Brain microvascular endothelial cell (primary cell): ENCODE measurements around the gene LRRC1.

Source experiments
- DNase-seq: peaks from one replicate; pipeline ENCODE4 v3.0.0-alpha.2; 2020
- H3K27ac ChIP-seq: fragments of 250-450 bp; sonication (Bioruptor Pico); 2 replicates; pipeline ENCODE4 v1.5.1; 2020; ENCODE audit warnings: mild to moderate bottlenecking, moderate library complexity
- H3K27me3 ChIP-seq: fragments of 250-450 bp; sonication (Bioruptor Pico); replicated peaks from 2 replicates; pipeline ENCODE4 v1.5.1; 2020; ENCODE audit warnings: mild to moderate bottlenecking
- H3K36me3 ChIP-seq: fragments of 250-450 bp; sonication (Bioruptor Pico); replicated peaks from 2 replicates; pipeline ENCODE4 v1.5.1; 2020; ENCODE audit warnings: mild to moderate bottlenecking
- H3K4me3 ChIP-seq: 2 replicates; pipeline ENCODE4 v1.5.1; 2011; ENCODE audit warnings: low read depth, mild to moderate bottlenecking, control low read depth, low read length, moderate library complexity
- in situ Hi-C: cut with HindIII; loops from 2 replicates; pipeline ENCODE4 v1.10.0; 2017; ENCODE audit warnings: low sequenced_read_pairs, low pct_ligation_motif_present
- TF ChIP-seq, protein P1 (sequence below): IDR thresholded peaks from 2 replicates; pipeline ENCODE4 v1.5.1; 2011; ENCODE audit warnings: low read depth, mild to moderate bottlenecking, moderate library complexity, low read length, control low read depth, inconsistent platforms; ENCODE audit errors: missing control alignments

LRRC1 gene

DNA sequence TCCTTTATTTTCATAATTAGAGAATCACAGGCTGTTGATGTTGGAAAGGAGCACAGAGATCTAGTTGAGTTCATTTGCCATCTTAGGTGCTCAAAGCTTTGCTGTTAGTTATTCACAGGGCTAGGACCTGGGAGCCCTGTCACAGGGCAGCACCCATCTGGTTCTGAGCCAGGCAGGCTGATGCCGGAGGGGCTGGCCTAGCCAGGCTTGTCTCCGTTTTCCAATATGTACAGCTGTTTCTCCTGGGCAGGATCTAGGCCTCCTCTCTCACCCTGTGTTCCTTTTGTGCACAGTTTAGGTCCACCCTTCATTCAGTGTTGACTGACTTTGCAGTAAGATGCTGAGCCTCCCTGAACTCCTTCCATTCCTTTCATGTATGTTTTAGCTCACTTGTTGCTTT is 33.4 kb downstream of the LRRC1 start:
- in situ Hi-C loops: no loop called here
- Histone ChIP-seq H3K27me3 (no peaks in the 10 kb centered on the region), H3K4me3 (no peak overlapping the region), H3K36me3 (no peaks in the 10 kb centered on the region), H3K27ac (no peak overlapping the region)
- no peak for DNase-seq
- TF ChIP-seq, protein P1, sequence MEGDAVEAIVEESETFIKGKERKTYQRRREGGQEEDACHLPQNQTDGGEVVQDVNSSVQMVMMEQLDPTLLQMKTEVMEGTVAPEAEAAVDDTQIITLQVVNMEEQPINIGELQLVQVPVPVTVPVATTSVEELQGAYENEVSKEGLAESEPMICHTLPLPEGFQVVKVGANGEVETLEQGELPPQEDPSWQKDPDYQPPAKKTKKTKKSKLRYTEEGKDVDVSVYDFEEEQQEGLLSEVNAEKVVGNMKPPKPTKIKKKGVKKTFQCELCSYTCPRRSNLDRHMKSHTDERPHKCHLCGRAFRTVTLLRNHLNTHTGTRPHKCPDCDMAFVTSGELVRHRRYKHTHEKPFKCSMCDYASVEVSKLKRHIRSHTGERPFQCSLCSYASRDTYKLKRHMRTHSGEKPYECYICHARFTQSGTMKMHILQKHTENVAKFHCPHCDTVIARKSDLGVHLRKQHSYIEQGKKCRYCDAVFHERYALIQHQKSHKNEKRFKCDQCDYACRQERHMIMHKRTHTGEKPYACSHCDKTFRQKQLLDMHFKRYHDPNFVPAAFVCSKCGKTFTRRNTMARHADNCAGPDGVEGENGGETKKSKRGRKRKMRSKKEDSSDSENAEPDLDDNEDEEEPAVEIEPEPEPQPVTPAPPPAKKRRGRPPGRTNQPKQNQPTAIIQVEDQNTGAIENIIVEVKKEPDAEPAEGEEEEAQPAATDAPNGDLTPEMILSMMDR: no peak

DNA sequence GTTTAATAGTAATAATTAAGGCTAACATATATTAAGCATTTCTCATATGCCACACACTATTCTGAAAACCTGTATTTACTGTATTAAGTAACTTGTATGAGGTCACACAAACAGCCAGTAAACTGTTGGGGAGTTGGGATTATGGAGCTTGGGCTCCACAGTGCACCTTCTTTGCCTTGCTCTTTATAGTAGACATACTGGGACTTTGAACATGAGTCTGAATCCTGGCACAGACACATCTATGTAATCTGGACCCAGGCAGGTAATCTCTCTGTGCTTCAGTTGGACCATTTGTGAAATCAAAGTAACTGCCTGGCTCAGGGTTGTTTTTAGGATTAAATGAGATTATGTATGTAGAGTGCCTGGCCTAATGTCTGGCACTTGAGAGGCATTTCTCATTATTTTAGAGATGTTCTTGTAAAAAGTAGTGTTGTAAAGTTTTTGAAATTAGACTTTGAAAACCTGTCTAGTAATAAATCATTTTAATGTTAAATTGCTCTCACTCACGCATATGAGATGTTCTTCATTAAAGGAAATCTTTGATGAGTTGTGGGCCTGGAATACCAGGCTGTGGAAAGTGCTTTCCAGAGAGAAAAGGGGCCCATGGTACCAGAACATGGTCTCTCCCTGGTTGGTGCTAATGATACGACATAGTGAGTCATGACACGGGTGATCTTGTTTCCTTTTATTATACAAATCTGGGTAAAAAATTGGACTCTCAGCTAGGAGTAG is 34.3 kb downstream of the LRRC1 start:
- in situ Hi-C loops: no loop called here
- Histone ChIP-seq H3K36me3 (no peaks in the 10 kb centered on the region), H3K27ac (no peak overlapping the region), H3K27me3 (no peaks in the 10 kb centered on the region), H3K4me3 (no peak overlapping the region)
- TF ChIP-seq, protein P1: no peak
- no peak for DNase-seq

DNA sequence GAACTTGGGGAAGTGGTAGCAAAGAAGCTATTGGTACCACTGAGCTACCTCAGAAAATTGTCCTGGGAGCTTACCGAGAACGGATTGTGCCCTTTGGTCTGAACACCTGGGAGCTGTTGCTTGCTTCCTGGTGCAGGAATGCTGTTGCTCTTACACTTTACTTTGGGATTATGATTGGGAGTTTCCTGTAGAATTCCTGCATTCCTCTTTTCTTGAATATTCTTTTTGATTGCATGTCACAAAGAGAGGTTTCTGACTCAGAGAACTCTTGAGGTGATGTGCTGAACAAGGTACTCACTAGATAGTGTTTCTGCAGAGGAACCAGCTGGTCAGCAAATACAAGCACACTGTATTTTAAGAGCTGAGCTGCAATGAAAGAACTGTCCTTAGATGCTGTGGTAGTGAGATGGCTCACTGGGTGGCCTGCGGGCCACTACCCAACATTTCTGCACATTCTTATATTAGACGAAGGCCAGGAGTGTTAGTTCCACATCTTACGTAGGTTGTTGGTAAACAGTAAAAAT is 35.0 kb downstream of the LRRC1 start:
- Histone ChIP-seq H3K27ac (no peak overlapping the region), H3K36me3 (no peaks in the 10 kb centered on the region), H3K27me3 (no peaks in the 10 kb centered on the region), H3K4me3 (no peak overlapping the region)
- in situ Hi-C loops: no loop called here
- no peak for DNase-seq
- TF ChIP-seq, protein P1: no peak

DNA sequence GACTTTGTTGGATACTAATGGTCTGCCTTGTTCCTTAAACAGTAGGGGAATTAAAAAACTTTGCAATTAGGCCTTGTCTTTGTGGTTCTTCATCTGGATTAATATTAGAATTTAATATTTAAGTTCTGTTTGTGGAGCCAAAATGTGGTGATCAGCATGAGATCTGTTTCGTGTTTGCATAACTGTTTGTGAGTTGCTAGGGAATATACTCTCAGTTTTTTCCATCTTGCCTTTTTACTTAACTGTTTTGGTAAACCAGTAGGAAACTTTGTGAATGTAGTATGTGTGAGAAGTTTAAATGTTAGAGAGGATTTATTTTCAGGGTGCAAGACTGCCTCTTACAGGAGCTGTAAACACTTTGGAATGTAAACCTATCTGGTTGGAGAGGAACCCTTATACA is 35.6 kb downstream of the LRRC1 start:
- no peak for DNase-seq
- H3K27ac ChIP-seq: no peak overlapping the region
- no peaks in the 10 kb centered on the region for H3K27me3 ChIP-seq
- H3K4me3 ChIP-seq: no peak overlapping the region
- TF ChIP-seq, protein P1: no peak
- H3K36me3 ChIP-seq: no peaks in the 10 kb centered on the region
- in situ Hi-C loops: no loop called here

DNA sequence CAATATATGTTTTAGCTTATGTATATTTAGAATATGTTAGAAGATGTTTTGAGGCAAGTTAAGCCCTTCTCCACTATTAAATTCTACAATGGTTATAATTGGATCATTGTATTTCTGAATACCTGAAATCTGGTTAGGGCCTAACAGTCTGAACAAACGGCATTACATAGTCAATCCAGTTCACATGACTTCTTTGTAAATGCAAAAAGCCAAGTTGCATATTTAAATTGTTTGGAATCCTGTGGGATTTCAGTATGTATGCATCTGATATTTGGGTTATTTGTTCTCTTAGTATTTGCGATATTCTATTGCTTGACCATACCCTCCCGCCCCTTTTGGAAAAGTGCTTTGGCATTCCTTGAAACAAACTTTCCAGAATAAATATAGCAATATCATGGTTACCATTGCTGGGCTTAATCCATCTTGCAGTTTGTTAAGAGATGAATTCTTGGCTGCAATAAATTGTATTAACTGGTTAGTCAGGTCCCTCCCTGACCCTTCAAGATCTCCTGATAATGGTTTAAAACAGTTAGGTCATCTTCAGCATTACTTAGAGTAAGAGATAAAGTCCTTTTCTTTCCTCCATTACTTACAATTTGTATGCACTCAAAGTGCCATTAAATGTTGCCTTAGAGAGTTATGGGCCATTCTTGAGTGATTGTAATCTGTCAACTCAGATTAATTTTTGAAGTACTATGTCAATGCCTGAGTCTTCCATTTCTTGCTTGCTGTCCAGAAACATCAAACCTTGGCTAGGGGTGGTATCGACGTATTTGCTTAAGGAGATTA is 36.5 kb downstream of the LRRC1 start:
- H3K27me3 ChIP-seq: no peaks in the 10 kb centered on the region
- H3K36me3 ChIP-seq: no peaks in the 10 kb centered on the region
- in situ Hi-C loops: no loop called here
- DNase-seq: no peak
- no peak overlapping the region for H3K4me3 ChIP-seq
- TF ChIP-seq, protein P1: no peak
- H3K27ac ChIP-seq: no peak overlapping the region
